22Rv1 (cell line): ENCODE data around the gene EFCAB9.

Experiments used
- ZFX ChIP-seq: fragments of 450-650 bp; IDR thresholded peaks from 2 replicates; pipeline ENCODE4 v1.6.1; 2017; ENCODE audit warnings: antibody characterized with exemption, borderline replicate concordance
- TF ChIP-seq, protein P1 (sequence below): fragments of 450-650 bp; IDR thresholded peaks from 2 replicates; pipeline ENCODE4 v1.5.1; 2017; ENCODE audit warnings: mild to moderate bottlenecking

GRCh38 chr5:172148381-172148780 is 45.6 kb upstream of the EFCAB9 start:
- TF ChIP-seq, protein P1, sequence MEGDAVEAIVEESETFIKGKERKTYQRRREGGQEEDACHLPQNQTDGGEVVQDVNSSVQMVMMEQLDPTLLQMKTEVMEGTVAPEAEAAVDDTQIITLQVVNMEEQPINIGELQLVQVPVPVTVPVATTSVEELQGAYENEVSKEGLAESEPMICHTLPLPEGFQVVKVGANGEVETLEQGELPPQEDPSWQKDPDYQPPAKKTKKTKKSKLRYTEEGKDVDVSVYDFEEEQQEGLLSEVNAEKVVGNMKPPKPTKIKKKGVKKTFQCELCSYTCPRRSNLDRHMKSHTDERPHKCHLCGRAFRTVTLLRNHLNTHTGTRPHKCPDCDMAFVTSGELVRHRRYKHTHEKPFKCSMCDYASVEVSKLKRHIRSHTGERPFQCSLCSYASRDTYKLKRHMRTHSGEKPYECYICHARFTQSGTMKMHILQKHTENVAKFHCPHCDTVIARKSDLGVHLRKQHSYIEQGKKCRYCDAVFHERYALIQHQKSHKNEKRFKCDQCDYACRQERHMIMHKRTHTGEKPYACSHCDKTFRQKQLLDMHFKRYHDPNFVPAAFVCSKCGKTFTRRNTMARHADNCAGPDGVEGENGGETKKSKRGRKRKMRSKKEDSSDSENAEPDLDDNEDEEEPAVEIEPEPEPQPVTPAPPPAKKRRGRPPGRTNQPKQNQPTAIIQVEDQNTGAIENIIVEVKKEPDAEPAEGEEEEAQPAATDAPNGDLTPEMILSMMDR, result no peak
- no peak for TF ChIP-seq ZFX
